22Rv1 (cell line): Measurements from ENCODE around the gene SLC38A5.

Source experiments
- ZFX ChIP-seq: fragments of 450-650 bp; IDR thresholded peaks from 2 replicates; pipeline ENCODE4 v1.6.1; 2017; ENCODE audit warnings: antibody characterized with exemption, borderline replicate concordance
- TF ChIP-seq, protein P1 (sequence below): fragments of 450-650 bp; IDR thresholded peaks from 2 replicates; pipeline ENCODE4 v1.5.1; 2017; ENCODE audit warnings: mild to moderate bottlenecking

DNA sequence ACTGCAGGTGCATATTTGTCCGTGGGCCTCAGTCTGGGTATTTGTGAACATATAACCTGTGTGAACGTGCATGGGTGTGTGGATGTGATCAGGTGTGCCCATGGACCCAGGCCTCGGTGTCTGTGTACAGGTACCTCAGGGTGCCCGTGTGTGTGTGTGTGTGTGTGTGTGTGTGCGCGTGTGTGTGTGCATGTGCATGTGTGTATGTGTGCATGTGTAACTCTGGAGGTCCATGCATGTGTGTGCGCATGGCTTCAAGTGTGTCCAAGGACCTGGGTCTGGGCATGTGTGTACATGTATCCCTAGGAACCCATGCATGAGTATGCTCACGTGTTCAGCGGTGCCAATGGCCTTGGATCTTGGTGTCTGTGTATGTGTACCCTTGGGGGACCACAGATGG lies 21.7 kb upstream of the SLC38A5 start:
- TF ChIP-seq, protein P1, sequence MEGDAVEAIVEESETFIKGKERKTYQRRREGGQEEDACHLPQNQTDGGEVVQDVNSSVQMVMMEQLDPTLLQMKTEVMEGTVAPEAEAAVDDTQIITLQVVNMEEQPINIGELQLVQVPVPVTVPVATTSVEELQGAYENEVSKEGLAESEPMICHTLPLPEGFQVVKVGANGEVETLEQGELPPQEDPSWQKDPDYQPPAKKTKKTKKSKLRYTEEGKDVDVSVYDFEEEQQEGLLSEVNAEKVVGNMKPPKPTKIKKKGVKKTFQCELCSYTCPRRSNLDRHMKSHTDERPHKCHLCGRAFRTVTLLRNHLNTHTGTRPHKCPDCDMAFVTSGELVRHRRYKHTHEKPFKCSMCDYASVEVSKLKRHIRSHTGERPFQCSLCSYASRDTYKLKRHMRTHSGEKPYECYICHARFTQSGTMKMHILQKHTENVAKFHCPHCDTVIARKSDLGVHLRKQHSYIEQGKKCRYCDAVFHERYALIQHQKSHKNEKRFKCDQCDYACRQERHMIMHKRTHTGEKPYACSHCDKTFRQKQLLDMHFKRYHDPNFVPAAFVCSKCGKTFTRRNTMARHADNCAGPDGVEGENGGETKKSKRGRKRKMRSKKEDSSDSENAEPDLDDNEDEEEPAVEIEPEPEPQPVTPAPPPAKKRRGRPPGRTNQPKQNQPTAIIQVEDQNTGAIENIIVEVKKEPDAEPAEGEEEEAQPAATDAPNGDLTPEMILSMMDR, result no peak
- TF ChIP-seq ZFX, result no peak
